ENCODE results near the gene TAF8. TPM values are rescaled to one million over a fixed set of nuclear protein-coding genes. Genes with fewer than 3 reads are reported as not detected.

TAF8 gene
- polyA plus RNA-seq, 3 donors = 13.1 to 24.7 (median 16.6) TPM

DNA sequence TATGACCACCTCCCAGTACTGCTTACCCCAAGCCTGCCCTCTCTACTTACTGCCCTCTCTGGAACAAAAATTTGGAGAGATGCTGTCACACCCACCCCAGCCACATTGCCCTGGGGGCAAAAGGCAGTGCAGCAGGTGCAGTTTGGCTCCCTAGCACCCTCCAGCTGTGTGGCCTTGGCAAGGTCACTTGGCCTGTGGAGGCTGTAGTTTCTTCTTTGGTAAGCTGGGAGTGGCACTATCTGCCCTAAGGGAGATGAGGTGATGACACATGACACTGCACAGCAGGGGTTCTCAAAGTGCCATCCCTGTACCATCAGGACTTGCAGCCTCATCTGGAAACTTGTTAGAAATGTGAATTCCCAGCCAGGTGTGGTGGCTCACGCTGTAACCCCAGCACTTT, 44.8 kb downstream of the TAF8 start:
- DNase-seq = no peak
- no peaks in the 10 kb centered on the region for H3K9me3 ChIP-seq (replicated peaks in 1 of 2; ENCODE audit: control insufficient read depth in 1 of 2, insufficient read depth in 1 of 2, low read length in 2 of 2)
- no peaks in the 10 kb centered on the region for H3K36me3 ChIP-seq (replicated peaks in 1 of 2; ENCODE audit: control insufficient read depth in 1 of 2, insufficient read depth in 2 of 2, low read length in 2 of 2)

DNA sequence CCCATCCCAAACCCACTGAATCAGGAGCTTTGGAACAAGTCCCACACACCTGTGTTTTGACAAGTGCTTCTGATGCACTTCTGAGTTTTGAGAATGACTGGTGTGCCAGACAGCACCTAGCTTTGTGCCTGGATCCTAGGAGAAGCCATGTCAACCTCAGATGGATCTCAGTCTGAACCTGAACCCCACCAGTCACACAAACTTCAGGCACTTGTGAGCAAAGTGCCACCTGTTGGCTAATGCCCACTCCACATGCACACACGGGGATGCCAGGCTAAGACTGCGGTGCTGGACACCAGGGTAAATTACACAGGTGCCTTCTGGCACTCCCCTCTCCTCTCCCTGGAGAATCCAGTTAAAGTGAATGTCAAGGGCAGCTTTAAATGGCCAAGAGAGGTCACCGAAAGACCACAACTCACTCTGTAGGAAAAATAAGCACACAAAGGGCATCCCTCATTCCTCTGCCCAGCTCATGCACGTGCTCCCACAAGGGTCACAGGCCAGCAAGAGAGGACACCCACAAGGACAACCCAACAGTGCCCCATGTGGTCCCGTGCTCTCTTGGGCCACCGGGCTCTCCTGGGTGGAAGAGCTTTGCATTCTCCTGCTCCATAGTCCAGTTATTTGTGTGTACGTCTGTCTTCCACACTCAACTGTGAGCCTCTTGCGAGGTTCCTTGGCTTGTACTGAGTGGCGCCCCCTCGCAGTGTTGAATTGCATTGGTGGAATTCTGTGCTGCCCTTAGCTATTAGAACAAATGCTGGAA, 45.6 kb downstream of the TAF8 start:
- Histone ChIP-seq H3K9me3 (replicated peaks in 1 of 2; ENCODE audit: control insufficient read depth in 1 of 2, insufficient read depth in 1 of 2, low read length in 2 of 2) (no peaks in the 10 kb centered on the region), H3K4me1 (ENCODE audit: control insufficient read depth in 1 of 2, insufficient read depth in 2 of 2, low read length in 2 of 2) (no peaks in the 10 kb centered on the region), H3K27me3 (ENCODE audit: control insufficient read depth in 2 of 2, insufficient read depth in 2 of 2, low read length in 2 of 2) (no peaks in the 10 kb centered on the region), H3K4me3 (replicated peaks in 1 of 3; ENCODE audit: low read depth in 2 of 3, low read length in 3 of 3) (no peak overlapping the region), H3K36me3 (replicated peaks in 1 of 2; ENCODE audit: control insufficient read depth in 1 of 2, insufficient read depth in 2 of 2, low read length in 2 of 2) (no peaks in the 10 kb centered on the region), H3K27ac (ENCODE audit: low read depth in 1 of 2, low read length in 2 of 2) (no peak overlapping the region), H3K9ac (ENCODE audit: insufficient read depth, low read length, poor library complexity, severe bottlenecking) (no peak overlapping the region), H4K20me1 (ENCODE audit: insufficient read depth, low read length) (no peaks in the 10 kb centered on the region), H2AFZ (ENCODE audit: insufficient read depth, low read depth, low read length, poor library complexity, severe bottlenecking) (no peak overlapping the region), H3K4me2 (replicated peaks; ENCODE audit: extremely low read depth, low read length, poor library complexity, severe bottlenecking) (no peak overlapping the region), H3K79me2 (ENCODE audit: insufficient read depth, low read length) (no peaks in the 10 kb centered on the region)
- no peak overlapping the region for H3K27ac Mint-ChIP-seq
- intact Hi-C loops (cut with micrococcal nuclease) = no loop called here
- TF ChIP-seq, protein P1, sequence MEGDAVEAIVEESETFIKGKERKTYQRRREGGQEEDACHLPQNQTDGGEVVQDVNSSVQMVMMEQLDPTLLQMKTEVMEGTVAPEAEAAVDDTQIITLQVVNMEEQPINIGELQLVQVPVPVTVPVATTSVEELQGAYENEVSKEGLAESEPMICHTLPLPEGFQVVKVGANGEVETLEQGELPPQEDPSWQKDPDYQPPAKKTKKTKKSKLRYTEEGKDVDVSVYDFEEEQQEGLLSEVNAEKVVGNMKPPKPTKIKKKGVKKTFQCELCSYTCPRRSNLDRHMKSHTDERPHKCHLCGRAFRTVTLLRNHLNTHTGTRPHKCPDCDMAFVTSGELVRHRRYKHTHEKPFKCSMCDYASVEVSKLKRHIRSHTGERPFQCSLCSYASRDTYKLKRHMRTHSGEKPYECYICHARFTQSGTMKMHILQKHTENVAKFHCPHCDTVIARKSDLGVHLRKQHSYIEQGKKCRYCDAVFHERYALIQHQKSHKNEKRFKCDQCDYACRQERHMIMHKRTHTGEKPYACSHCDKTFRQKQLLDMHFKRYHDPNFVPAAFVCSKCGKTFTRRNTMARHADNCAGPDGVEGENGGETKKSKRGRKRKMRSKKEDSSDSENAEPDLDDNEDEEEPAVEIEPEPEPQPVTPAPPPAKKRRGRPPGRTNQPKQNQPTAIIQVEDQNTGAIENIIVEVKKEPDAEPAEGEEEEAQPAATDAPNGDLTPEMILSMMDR (IDR thresholded peaks at IDR 0.05) = no peak
- H3K4me1 Mint-ChIP-seq = no peaks in the 10 kb centered on the region
- H3K27me3 Mint-ChIP-seq (ENCODE audit: low read depth in 3 of 3) = peaks cover 0 to 8% (median 5%) of the 10 kb centered on the region in 3 donors
- no peaks in the 10 kb centered on the region for H3K9me3 Mint-ChIP-seq
- H3K36me3 Mint-ChIP-seq = no peaks in the 10 kb centered on the region
- 91% methylated on average over 10 of the region's 10 CpGs for WGBS (ENCODE audit: insufficient coverage)
- no peak for DNase-seq
- no peak overlapping the region for H3K4me3 Mint-ChIP-seq

More for the DNA sequence above, 44.8 kb downstream of the TAF8 start:
- no peaks in the 10 kb centered on the region for H3K4me1 Mint-ChIP-seq
- no peaks in the 10 kb centered on the region for H3K36me3 Mint-ChIP-seq
- TF ChIP-seq, protein P1 (IDR thresholded peaks at IDR 0.05) = no peak
- Histone ChIP-seq H3K79me2 (ENCODE audit: insufficient read depth, low read length) (no peaks in the 10 kb centered on the region), H3K9ac (ENCODE audit: insufficient read depth, low read length, poor library complexity, severe bottlenecking) (no peak overlapping the region), H2AFZ (ENCODE audit: insufficient read depth, low read depth, low read length, poor library complexity, severe bottlenecking) (no peak overlapping the region), H3K27ac (ENCODE audit: low read depth in 1 of 2, low read length in 2 of 2) (no peak overlapping the region), H3K4me1 (ENCODE audit: control insufficient read depth in 1 of 2, insufficient read depth in 2 of 2, low read length in 2 of 2) (no peaks in the 10 kb centered on the region), H3K27me3 (ENCODE audit: control insufficient read depth in 2 of 2, insufficient read depth in 2 of 2, low read length in 2 of 2) (no peaks in the 10 kb centered on the region), H3K4me3 (replicated peaks in 1 of 3; ENCODE audit: low read depth in 2 of 3, low read length in 3 of 3) (no peak overlapping the region), H3K4me2 (replicated peaks; ENCODE audit: extremely low read depth, low read length, poor library complexity, severe bottlenecking) (no peak overlapping the region), H4K20me1 (ENCODE audit: insufficient read depth, low read length) (no peaks in the 10 kb centered on the region)
- WGBS (ENCODE audit: insufficient coverage) = no CpG with 5 or more reads among the region's 1 CpG
- peaks cover 2 to 9% (median 8%) of the 10 kb centered on the region in 3 donors for H3K27me3 Mint-ChIP-seq (ENCODE audit: low read depth in 3 of 3)
- no peak overlapping the region for H3K27ac Mint-ChIP-seq
- no peaks in the 10 kb centered on the region for H3K9me3 Mint-ChIP-seq
- H3K4me3 Mint-ChIP-seq = no peak overlapping the region
- intact Hi-C loops (cut with micrococcal nuclease) = no loop called here

Data from CD14-positive monocyte (primary cell).